Endothelial cell (in vitro differentiated cells): ENCODE measurements around the gene ATP6V1B1. TPM values are rescaled to one million over a fixed set of nuclear protein-coding genes. Genes with fewer than 3 reads are reported as not detected.

Source experiments
- DNase-seq: peaks from one replicate; pipeline ENCODE4 v3.0.0; 2021; ENCODE audit warnings: low spot score
- H3K27ac Mint-ChIP-seq: one replicate; pipeline ENCODE4 v1.8.0; 2021; ENCODE audit warnings: mixed read lengths, inconsistent platforms; ENCODE audit not compliant: unreplicated experiment
- H3K27me3 Mint-ChIP-seq: one replicate; pipeline ENCODE4 v1.8.0; 2021; ENCODE audit warnings: mild to moderate bottlenecking, moderate library complexity, mixed read lengths, inconsistent platforms; ENCODE audit not compliant: unreplicated experiment
- H3K36me3 Mint-ChIP-seq: one replicate; pipeline ENCODE4 v1.8.0; 2021; ENCODE audit warnings: mild to moderate bottlenecking, low read depth, mixed read lengths, inconsistent platforms; ENCODE audit not compliant: unreplicated experiment
- H3K4me1 Mint-ChIP-seq: one replicate; pipeline ENCODE4 v1.8.0; 2021; ENCODE audit warnings: mild to moderate bottlenecking, mixed read lengths, inconsistent platforms; ENCODE audit not compliant: unreplicated experiment
- H3K4me3 Mint-ChIP-seq: one replicate; pipeline ENCODE4 v1.8.0; 2021; ENCODE audit warnings: mild to moderate bottlenecking, mixed read lengths, inconsistent platforms; ENCODE audit not compliant: unreplicated experiment
- H3K9me3 Mint-ChIP-seq: one replicate; pipeline ENCODE4 v1.8.0; 2021; ENCODE audit warnings: mixed read lengths, inconsistent platforms; ENCODE audit not compliant: unreplicated experiment
- total RNA-seq: library from RNA; stranded (reverse); fragmentation: NEBNext Ultra II Directional; extraction: Animal tissue kit (Norgen Biotek cat#: 25700); gene quantifications from one replicate; pipeline ENCODE4 v1.2.1, GENCODE V29; 2021; ENCODE audit not compliant: unreplicated experiment
- TF ChIP-seq, protein P1 (sequence below): fragments of 200-600 bp; sonication (generic); IDR thresholded peaks from one replicate; pipeline ENCODE4 v1.5.0; 2021; ENCODE audit warnings: antibody characterized with exemption; ENCODE audit not compliant: unreplicated experiment

Gene ATP6V1B1
- total RNA-seq, 1 donor from 2014 or later, result not detected

DNA sequence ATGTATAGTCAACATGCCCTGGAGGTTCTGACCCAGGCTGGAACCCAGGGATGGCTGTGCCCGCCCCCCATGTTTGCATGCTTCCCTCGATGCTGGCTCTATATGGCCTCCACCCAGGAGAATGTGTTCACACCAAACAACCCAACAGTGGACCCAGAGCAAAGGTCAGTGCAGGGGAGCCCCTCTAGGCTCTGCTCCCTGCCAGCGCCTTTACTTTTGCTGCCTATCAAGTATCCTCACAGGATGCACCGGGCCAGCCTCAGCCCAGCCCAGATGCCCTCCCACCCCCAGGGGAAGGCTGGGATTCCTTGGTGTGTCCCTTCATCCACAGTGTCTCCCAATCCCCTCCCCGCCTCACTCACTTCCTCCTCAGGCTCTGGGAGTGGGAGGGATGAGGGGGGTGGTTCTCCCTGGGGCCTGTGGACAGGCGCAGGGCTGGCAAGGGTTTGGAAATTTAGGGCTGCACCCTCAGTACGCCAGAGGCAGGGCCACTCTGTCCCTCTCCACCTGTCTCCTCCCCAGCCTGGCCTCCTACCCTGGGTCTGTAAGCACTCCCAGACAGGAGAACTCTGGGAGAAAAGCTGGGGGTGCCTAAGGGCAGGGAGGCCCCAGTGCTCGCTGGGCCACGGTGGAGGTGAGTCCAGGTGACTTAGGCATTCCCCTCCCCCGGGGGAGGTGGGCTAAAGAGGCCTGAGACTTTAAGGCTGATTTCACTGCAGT lies 2.3 kb downstream of the ATP6V1B1 start:
- no peaks in the 10 kb centered on the region for H3K9me3 Mint-ChIP-seq
- peaks cover 18% of the 10 kb centered on the region for H3K4me1 Mint-ChIP-seq
- no peaks in the 10 kb centered on the region for H3K36me3 Mint-ChIP-seq
- TF ChIP-seq, protein P1, sequence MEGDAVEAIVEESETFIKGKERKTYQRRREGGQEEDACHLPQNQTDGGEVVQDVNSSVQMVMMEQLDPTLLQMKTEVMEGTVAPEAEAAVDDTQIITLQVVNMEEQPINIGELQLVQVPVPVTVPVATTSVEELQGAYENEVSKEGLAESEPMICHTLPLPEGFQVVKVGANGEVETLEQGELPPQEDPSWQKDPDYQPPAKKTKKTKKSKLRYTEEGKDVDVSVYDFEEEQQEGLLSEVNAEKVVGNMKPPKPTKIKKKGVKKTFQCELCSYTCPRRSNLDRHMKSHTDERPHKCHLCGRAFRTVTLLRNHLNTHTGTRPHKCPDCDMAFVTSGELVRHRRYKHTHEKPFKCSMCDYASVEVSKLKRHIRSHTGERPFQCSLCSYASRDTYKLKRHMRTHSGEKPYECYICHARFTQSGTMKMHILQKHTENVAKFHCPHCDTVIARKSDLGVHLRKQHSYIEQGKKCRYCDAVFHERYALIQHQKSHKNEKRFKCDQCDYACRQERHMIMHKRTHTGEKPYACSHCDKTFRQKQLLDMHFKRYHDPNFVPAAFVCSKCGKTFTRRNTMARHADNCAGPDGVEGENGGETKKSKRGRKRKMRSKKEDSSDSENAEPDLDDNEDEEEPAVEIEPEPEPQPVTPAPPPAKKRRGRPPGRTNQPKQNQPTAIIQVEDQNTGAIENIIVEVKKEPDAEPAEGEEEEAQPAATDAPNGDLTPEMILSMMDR, result no peak
- H3K27ac Mint-ChIP-seq, result no peak overlapping the region
- H3K4me3 Mint-ChIP-seq, result no peak overlapping the region
- DNase-seq, result no peak
- peaks cover 23% of the 10 kb centered on the region for H3K27me3 Mint-ChIP-seq

DNA sequence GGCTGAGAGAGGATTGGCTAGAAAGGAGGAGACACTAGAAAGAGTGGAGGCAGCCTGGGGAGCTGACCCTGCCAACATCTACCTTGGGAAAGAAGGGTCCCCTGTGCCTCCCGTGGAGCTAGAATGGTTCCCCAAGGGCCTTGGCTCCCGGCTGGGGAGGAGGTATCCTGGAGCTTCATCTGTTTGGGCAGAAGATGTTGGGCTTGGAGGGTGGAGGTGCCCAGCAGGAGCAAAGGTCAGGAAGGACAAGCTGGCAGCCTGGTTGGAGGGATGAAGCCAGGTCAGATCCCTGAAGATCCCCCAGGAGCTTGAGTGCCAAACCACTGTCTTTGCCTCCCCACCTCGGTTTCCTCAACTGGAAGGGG lies 2.9 kb downstream of the ATP6V1B1 start:
- TF ChIP-seq, protein P1, result no peak
- Mint-ChIP-seq H3K4me1 (peaks cover 18% of the 10 kb centered on the region), H3K27ac (no peak overlapping the region), H3K4me3 (no peak overlapping the region), H3K9me3 (no peaks in the 10 kb centered on the region), H3K36me3 (no peaks in the 10 kb centered on the region), H3K27me3 (peaks cover 23% of the 10 kb centered on the region)
- no peak for DNase-seq

DNA sequence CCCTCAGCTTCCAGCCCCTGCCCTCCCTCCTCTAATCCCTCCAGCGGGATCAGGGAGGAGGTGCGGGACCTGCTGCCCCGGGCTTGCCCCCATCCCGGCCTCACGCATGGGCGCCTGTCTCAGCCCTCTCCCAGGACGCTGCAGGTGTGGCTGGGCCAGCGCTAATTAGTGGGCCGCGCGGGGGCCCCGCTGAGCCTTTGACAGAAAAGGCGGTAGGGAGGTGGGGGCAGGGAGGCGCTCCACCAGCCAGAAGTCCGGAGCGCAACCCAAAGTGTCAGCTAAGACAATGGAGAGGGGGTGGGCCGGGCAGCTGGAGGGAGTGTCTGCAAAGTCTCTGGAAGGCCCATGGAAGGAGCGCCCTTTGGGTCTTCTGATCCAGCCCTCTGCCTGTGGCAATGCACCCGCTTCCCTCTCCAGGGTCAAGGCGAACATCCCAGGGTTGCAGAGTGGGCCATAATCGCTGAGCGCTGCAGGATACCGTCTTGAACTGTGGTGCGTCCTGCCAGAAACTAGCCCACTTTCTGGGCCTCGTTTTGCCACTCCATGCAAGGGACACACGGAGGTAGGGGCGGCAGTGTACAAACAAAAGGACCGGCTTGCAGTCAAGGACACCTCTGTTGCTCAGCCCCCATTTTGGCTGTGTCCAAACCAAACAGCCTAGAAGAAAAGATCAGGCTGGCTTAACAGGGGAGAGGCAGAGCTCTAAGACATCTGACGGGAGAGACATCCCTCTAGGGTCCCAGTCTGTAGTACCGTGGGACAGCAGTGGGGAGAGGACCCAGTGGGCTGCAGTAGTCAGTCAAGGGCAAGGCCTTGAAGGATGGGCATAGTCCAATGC lies 3.5 kb downstream of the ATP6V1B1 start:
- Mint-ChIP-seq H3K4me3 (no peak overlapping the region), H3K36me3 (no peaks in the 10 kb centered on the region), H3K9me3 (no peaks in the 10 kb centered on the region), H3K27me3 (peaks cover 23% of the 10 kb centered on the region), H3K27ac (no peak overlapping the region), H3K4me1 (peaks cover 18% of the 10 kb centered on the region)
- no peak for DNase-seq
- TF ChIP-seq, protein P1, result no peak

DNA sequence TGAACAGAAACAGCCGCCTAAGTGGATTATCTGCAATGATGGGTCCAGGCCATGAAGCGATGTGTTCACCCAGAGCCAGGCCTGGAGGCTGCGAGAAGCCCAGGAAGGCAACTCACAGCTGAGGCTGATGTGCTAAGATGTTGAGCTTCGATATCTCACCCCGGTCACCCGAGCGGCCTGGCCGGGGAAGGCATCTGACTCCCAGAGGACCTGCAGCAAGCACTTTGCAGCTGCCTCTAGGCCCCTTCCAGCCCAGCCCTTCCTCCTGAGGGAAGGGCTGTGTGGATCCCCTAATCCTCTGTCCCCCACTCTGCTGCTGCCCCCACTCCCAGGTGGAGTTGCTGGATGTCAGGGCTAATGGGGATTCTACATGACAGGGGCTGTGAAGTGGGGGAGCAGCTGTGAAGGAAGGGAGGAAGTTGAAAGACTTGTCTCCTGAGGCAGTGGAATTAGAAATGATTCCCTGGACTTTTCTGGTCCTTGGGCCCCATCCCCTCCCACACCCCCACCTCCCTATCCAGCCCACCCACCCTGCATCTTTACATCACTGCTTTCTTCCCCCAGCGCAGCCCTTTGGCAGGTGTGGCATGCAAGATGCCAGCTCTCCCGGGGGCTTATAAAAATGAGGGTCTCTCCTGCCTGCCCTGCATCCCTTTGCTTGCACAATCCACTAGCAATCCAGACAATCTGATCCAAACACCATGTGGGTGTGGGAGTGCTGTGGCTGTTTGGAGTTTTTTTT lies 4.3 kb downstream of the ATP6V1B1 start:
- H3K4me1 Mint-ChIP-seq, result peaks cover 16% of the 10 kb centered on the region
- H3K36me3 Mint-ChIP-seq, result no peaks in the 10 kb centered on the region
- H3K4me3 Mint-ChIP-seq, result no peak overlapping the region
- TF ChIP-seq, protein P1, result no peak
- no peak overlapping the region for H3K27ac Mint-ChIP-seq
- H3K27me3 Mint-ChIP-seq, result peaks cover 20% of the 10 kb centered on the region
- H3K9me3 Mint-ChIP-seq, result no peaks in the 10 kb centered on the region
- DNase-seq, result peak; percentile 1
